ENCODE data around the gene PIN1. TPM values are rescaled to one million over a fixed set of nuclear protein-coding genes. Genes with fewer than 3 reads are reported as not detected.

Gene PIN1
- total and polyA plus RNA-seq, 2 of the 13 experiments (the other 11 are each of a cell fraction or from before 2014, with no cell fraction given), result 31.9 to 72.0 TPM

DNA sequence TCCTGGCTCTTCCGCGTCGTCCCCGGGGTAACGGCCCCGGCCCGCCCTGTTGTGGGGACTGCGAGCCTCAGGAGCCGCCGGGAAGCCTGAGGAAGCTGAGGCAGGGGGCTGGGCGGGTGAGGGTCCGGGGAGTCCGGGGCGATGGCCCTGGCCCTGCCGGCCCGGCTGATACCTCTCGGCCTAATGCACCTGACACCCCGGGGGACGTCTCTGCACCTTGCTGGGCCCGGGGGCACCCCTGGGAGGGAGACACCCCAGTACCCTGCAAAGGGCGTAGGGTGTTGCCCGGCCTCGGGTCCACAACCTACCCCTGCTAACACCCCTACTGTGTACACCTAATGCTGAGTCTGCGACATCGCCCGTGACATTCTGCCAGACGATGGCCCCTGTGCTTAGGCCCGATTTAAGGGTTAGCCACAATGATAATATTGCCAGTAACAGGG, 410 bp downstream of the PIN1 start (continued):
- TF ChIP-seq, protein P1, sequence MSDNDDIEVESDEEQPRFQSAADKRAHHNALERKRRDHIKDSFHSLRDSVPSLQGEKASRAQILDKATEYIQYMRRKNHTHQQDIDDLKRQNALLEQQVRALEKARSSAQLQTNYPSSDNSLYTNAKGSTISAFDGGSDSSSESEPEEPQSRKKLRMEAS (IDR thresholded peaks at IDR 0.05), result 0 out of 2 replicates have a peak, but pooled peaks have one; percentile 13
- TF ChIP-seq DNMT1 (CRISPR knock-in tag; IDR thresholded peaks at IDR 0.05) (peak; percentile 88; the same call in 1 of the 2 replicates), ZFX (CRISPR knock-in tag; IDR thresholded peaks at IDR 0.05; ENCODE audit: low read depth) (peak; percentile 29; the same call in 1 of the 2 replicates), ZFY (CRISPR knock-in tag; IDR thresholded peaks at IDR 0.05) (peak; percentile 15), ZNF678 (CRISPR knock-in tag; IDR thresholded peaks at IDR 0.05) (0 out of 2 replicates have a peak, but pooled peaks have one; percentile 42), FIP1L1 (IDR thresholded peaks at IDR 0.05; ENCODE audit: borderline replicate concordance, insufficient read depth, low read depth, low read length) (no peak), GTF3A (CRISPR knock-in tag; conservative IDR thresholded peaks at IDR 0.05) (0 out of 2 replicates have a peak, but pooled peaks have one; percentile 22), IKZF1 (IDR thresholded peaks at IDR 0.05) (no peak), BORCS8-MEF2B (CRISPR knock-in tag; IDR thresholded peaks at IDR 0.05) (0 out of 2 replicates have a peak, but pooled peaks have one; percentile 10)
- TF ChIP-seq, protein P2, sequence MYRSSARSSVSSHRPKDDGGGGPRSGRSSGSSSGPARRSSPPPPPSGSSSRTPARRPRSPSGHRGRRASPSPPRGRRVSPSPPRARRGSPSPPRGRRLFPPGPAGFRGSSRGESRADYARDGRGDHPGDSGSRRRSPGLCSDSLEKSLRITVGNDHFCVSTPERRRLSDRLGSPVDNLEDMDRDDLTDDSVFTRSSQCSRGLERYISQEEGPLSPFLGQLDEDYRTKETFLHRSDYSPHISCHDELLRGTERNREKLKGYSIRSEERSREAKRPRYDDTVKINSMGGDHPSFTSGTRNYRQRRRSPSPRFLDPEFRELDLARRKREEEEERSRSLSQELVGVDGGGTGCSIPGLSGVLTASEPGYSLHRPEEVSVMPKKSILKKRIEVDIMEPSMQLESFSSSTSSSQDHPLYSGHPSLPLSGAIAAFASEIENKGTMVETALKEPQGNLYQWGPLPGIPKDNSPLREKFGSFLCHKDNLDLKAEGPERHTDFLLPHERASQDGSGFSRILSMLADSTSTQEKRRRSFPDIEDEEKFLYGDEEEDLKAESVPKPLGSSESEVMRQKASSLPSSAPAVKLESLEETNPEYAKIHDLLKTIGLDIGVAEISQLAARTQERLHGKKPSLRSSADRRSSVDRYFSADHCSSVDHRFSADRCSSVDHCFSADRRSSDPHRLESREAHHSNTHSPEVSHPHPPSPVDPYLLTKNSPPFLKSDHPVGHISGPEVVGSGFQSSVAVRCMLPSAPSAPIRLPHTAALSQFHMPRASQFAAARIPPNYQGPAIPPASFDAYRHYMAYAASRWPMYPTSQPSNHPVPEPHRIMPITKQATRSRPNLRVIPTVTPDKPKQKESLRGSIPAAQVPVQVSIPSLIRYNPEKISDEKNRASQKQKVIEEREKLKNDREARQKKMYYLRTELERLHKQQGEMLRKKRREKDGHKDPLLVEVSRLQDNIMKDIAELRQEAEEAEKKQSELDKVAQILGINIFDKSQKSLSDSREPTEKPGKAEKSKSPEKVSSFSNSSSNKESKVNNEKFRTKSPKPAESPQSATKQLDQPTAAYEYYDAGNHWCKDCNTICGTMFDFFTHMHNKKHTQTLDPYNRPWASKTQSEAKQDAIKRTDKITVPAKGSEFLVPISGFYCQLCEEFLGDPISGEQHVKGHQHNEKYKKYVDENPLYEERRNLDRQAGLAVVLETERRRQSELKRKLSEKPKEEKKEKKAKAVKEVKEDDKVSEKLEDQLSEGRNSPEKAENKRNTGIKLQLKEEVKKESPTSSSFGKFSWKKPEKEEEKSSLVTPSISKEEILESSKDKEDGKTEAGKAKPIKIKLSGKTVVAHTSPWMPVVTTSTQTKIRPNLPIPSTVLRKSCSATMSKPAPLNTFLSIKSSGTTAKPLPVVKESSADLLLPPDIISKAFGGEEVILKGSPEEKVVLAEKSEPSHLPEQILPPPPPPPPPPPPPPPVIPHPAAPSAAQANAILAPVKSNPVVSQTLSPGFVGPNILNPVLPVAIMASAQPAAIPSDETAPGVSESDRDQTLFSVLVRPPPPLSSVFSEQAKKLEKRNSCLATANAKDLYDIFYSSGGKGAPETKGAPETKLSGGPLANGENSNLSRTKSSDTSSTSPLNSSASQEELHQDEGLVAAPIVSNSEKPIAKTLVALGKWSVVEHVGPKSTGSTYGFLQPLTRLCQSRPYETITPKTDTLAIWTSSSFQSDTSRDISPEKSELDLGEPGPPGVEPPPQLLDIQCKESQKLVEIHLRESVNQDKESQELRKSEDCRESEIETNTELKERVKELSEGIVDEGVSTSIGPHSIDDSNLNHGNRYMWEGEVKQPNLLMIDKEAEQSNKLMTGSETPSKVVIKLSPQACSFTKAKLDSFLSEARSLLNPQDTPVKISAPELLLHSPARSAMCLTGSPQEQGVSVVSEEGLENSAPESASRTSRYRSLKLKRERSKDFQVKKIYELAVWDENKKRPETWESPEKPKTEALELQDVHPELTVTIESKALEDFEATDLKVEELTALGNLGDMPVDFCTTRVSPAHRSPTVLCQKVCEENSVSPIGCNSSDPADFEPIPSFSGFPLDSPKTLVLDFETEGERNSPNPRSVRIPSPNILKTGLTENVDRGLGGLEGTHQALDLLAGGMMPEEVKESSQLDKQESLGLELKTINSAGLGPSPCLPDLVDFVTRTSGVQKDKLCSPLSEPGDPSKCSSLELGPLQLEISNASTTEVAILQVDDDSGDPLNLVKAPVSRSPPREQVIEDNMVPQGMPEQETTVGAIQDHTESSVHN (CRISPR knock-in tag; IDR thresholded peaks at IDR 0.05), result peak; percentile 56; the same call in 1 of the 2 replicates
- TF ChIP-seq, protein P3, sequence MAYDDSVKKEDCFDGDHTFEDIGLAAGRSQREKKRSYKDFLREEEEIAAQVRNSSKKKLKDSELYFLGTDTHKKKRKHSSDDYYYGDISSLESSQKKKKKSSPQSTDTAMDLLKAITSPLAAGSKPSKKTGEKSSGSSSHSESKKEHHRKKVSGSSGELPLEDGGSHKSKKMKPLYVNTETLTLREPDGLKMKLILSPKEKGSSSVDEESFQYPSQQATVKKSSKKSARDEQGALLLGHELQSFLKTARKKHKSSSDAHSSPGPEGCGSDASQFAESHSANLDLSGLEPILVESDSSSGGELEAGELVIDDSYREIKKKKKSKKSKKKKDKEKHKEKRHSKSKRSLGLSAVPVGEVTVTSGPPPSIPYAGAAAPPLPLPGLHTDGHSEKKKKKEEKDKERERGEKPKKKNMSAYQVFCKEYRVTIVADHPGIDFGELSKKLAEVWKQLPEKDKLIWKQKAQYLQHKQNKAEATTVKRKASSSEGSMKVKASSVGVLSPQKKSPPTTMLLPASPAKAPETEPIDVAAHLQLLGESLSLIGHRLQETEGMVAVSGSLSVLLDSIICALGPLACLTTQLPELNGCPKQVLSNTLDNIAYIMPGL (CRISPR knock-in tag; IDR thresholded peaks at IDR 0.05; ENCODE audit: borderline replicate concordance in 1 of 2, low read depth in 1 of 2), result peak in 1 of 2 experiments; percentile 66; a peak in 1 of 4 replicates
- TF ChIP-seq, protein P4, sequence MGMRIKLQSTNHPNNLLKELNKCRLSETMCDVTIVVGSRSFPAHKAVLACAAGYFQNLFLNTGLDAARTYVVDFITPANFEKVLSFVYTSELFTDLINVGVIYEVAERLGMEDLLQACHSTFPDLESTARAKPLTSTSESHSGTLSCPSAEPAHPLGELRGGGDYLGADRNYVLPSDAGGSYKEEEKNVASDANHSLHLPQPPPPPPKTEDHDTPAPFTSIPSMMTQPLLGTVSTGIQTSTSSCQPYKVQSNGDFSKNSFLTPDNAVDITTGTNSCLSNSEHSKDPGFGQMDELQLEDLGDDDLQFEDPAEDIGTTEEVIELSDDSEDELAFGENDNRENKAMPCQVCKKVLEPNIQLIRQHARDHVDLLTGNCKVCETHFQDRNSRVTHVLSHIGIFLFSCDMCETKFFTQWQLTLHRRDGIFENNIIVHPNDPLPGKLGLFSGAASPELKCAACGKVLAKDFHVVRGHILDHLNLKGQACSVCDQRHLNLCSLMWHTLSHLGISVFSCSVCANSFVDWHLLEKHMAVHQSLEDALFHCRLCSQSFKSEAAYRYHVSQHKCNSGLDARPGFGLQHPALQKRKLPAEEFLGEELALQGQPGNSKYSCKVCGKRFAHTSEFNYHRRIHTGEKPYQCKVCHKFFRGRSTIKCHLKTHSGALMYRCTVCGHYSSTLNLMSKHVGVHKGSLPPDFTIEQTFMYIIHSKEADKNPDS (CRISPR knock-in tag; IDR thresholded peaks at IDR 0.05), result no peak
- TF ChIP-seq, protein P5, sequence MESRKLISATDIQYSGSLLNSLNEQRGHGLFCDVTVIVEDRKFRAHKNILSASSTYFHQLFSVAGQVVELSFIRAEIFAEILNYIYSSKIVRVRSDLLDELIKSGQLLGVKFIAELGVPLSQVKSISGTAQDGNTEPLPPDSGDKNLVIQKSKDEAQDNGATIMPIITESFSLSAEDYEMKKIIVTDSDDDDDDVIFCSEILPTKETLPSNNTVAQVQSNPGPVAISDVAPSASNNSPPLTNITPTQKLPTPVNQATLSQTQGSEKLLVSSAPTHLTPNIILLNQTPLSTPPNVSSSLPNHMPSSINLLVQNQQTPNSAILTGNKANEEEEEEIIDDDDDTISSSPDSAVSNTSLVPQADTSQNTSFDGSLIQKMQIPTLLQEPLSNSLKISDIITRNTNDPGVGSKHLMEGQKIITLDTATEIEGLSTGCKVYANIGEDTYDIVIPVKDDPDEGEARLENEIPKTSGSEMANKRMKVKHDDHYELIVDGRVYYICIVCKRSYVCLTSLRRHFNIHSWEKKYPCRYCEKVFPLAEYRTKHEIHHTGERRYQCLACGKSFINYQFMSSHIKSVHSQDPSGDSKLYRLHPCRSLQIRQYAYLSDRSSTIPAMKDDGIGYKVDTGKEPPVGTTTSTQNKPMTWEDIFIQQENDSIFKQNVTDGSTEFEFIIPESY (CRISPR knock-in tag; IDR thresholded peaks at IDR 0.05), result no peak
